Neural progenitor cell (in vitro differentiated cells): ENCODE results near the gene UBXN11. TPM values are rescaled to one million over a fixed set of nuclear protein-coding genes. Genes with fewer than 3 reads are reported as not detected.
A peak's percentile ranks its signal among the peaks of the same experiment; 100 is the strongest.

Experiments used
- DNase-seq: peaks from one replicate; pipeline ENCODE4 v3.0.0-alpha.2; 2016; ENCODE audit warnings: low spot score
- H2AFZ ChIP-seq: fragments of 200-600 bp; sonication (generic); replicated peaks from 2 replicates; pipeline ENCODE4 v1.6.1; 2016; ENCODE audit warnings: antibody characterized with exemption
- H3F3A ChIP-seq: fragments of 200-600 bp; sonication (generic); 2 replicates; pipeline ENCODE4 v1.6.1; 2016; ENCODE audit warnings: antibody characterized with exemption, low read depth
- H3K27ac ChIP-seq: fragments of 200-600 bp; sonication (generic); 2 replicates; pipeline ENCODE4 v1.5.1; 2016; ENCODE audit warnings: mild to moderate bottlenecking
- H3K27me3 ChIP-seq: fragments of 200-600 bp; sonication (generic); 2 replicates; pipeline ENCODE4 v1.6.1; 2016; ENCODE audit warnings: mild to moderate bottlenecking, moderate library complexity
- H3K36me3 ChIP-seq: fragments of 200-600 bp; sonication (generic); 2 replicates; pipeline ENCODE4 v1.5.1; 2016
- H3K4me1 ChIP-seq: fragments of 200-600 bp; sonication (generic); 2 replicates; pipeline ENCODE4 v1.6.1; 2016; ENCODE audit warnings: mixed run types
- H3K4me2 ChIP-seq: fragments of 200-600 bp; sonication (generic); 2 replicates; pipeline ENCODE4 v1.6.1; 2016
- H3K4me3 ChIP-seq: fragments of 200-600 bp; sonication (generic); 2 replicates; pipeline ENCODE4 v1.5.1; 2016
- H3K79me2 ChIP-seq: fragments of 200-600 bp; sonication (generic); 2 replicates; pipeline ENCODE4 v1.6.1; 2016; ENCODE audit warnings: low read depth
- H3K9ac ChIP-seq: fragments of 200-600 bp; sonication (generic); 2 replicates; pipeline ENCODE4 v1.6.1; 2016
- H3K9me3 ChIP-seq: fragments of 200-600 bp; sonication (generic); 2 replicates; pipeline ENCODE4 v1.5.1; 2016; ENCODE audit warnings: low read depth
- H4K20me1 ChIP-seq: fragments of 200-600 bp; sonication (generic); 2 replicates; pipeline ENCODE4 v1.6.1; 2016; ENCODE audit warnings: low read depth
- H3K27ac Mint-ChIP-seq: 3 replicates; pipeline ENCODE4 v1.8.0; 2021; ENCODE audit warnings: mixed read lengths
- H3K27me3 Mint-ChIP-seq: 2 replicates; pipeline ENCODE4 v1.8.0; 2022; ENCODE audit warnings: low read depth, mild to moderate bottlenecking, inconsistent platforms, moderate library complexity, mixed read lengths; ENCODE audit not compliant: insufficient read depth
- H3K36me3 Mint-ChIP-seq: 3 replicates; pipeline ENCODE4 v1.8.0; 2021; ENCODE audit warnings: mixed read lengths
- H3K4me1 Mint-ChIP-seq: 3 replicates; pipeline ENCODE4 v1.8.0; 2021; ENCODE audit warnings: mixed read lengths
- H3K4me3 Mint-ChIP-seq: 3 replicates; pipeline ENCODE4 v1.8.0; 2021; ENCODE audit warnings: mild to moderate bottlenecking, moderate library complexity, mixed read lengths
- H3K9me3 Mint-ChIP-seq: 3 replicates; pipeline ENCODE4 v1.8.0; 2020; ENCODE audit warnings: mixed read lengths
- EZH2 ChIP-seq: fragments of 200-600 bp; sonication (generic); IDR thresholded peaks from 2 replicates; pipeline ENCODE4 v1.6.1; 2017; ENCODE audit warnings: antibody characterized with exemption, mild to moderate bottlenecking, moderate library complexity
- EZH2phosphoT487 ChIP-seq: fragments of 200-600 bp; sonication (generic); IDR thresholded peaks from 2 replicates; pipeline ENCODE4 v1.6.1; 2017; ENCODE audit warnings: antibody characterized with exemption
- total RNA-seq: library from RNA; depleted of rRNA; stranded (reverse); fragments of >200 nt; gene quantifications from 2 replicates; pipeline ENCODE4 v1.2.3, GENCODE V29; 2015; ENCODE audit warnings: low replicate concordance
- TF ChIP-seq, protein P1 (sequence below): fragments of 200-600 bp; sonication (generic); IDR thresholded peaks from 2 replicates; pipeline ENCODE4 v1.5.1; 2017; ENCODE audit warnings: antibody characterized with exemption, mild to moderate bottlenecking

The UBXN11 gene, protein sequence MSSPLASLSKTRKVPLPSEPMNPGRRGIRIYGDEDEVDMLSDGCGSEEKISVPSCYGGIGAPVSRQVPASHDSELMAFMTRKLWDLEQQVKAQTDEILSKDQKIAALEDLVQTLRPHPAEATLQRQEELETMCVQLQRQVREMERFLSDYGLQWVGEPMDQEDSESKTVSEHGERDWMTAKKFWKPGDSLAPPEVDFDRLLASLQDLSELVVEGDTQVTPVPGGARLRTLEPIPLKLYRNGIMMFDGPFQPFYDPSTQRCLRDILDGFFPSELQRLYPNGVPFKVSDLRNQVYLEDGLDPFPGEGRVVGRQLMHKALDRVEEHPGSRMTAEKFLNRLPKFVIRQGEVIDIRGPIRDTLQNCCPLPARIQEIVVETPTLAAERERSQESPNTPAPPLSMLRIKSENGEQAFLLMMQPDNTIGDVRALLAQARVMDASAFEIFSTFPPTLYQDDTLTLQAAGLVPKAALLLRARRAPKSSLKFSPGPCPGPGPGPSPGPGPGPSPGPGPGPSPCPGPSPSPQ
- total RNA-seq = 5.9 and 10.2 TPM in 2 replicates

DNA sequence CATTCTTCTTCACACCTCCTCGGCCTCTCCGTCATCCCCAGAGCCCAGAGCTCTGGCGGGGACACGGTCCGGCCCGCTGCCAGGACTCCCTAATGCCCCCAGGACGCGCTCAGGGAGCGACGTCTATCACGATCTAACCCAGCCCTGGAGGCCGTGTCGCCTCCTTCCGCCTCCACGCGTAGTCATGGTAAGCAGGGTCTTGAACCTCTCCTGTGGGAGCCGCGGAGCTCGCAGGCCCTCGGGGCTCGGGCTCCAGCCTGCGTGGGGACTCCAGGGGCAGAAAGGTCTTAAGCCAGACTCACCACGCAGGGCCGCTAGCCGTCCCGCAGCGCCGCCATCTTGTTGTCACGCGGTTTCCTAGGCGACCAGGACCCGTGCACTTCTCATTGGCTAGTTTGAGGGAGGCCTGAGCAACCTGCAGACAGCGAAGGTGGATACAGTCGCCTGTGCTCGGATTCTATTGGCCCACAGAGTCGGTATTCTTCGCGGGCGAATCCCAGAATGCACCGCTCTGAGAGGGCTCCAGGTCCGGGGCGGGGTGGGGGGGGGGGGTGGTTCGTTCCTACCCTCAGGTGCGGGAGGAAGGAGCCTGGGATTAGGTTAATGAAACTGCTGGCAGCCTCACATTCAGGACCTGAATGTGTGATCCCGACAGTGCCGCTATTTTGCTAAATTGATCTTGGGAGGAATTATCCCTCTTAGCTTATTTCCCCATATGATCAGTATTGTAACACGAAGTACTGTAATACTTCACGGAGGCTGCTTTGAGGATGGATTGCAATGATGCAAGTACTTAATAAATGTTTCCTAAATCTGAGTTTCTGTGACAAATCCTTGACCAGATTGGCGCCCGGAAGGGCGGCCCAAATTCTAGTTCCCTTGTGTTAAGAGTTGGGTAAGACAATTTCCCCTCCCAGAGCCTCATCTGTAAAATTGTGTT lies at the start of gene UBXN11:
TSS of gene UBXN11 (minus strand) at position 347 of the 940 bp plus-strand sequence. CDS start 3,753 bp downstream, outside the sequence.
- Mint-ChIP-seq H3K9me3 (no peaks in the 10 kb centered on the region), H3K36me3 (no peaks in the 10 kb centered on the region), H3K4me3 (peak within 1 kb of the TSS; percentile 100), H3K4me1 (peaks cover 25% of the 10 kb centered on the region), H3K27me3 (peaks cover 5% of the 10 kb centered on the region), H3K27ac (peak within 1 kb of the TSS; percentile 100)
- peaks cover 12% of the 10 kb centered on the region for H3F3A ChIP-seq
- no peaks in the 10 kb centered on the region for H3K79me2 ChIP-seq
- peak within 1 kb of the TSS; percentile 86 for H3K4me3 ChIP-seq
- H2AFZ ChIP-seq = peak within 1 kb of the TSS; percentile 68
- TF ChIP-seq, protein P1, sequence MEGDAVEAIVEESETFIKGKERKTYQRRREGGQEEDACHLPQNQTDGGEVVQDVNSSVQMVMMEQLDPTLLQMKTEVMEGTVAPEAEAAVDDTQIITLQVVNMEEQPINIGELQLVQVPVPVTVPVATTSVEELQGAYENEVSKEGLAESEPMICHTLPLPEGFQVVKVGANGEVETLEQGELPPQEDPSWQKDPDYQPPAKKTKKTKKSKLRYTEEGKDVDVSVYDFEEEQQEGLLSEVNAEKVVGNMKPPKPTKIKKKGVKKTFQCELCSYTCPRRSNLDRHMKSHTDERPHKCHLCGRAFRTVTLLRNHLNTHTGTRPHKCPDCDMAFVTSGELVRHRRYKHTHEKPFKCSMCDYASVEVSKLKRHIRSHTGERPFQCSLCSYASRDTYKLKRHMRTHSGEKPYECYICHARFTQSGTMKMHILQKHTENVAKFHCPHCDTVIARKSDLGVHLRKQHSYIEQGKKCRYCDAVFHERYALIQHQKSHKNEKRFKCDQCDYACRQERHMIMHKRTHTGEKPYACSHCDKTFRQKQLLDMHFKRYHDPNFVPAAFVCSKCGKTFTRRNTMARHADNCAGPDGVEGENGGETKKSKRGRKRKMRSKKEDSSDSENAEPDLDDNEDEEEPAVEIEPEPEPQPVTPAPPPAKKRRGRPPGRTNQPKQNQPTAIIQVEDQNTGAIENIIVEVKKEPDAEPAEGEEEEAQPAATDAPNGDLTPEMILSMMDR = no peak
- TF ChIP-seq EZH2phosphoT487 = no peak
- TF ChIP-seq EZH2 = no peak
- no peak within 1 kb of the TSS for H3K27ac ChIP-seq
- peaks cover 11% of the 10 kb centered on the region for H3K4me1 ChIP-seq
- peak within 1 kb of the TSS; percentile 63 for H3K9ac ChIP-seq
- H3K9me3 ChIP-seq = no peaks in the 10 kb centered on the region
- peak within 1 kb of the TSS; percentile 86 for H3K4me2 ChIP-seq
- DNase-seq = peak; percentile 98
- no peaks in the 10 kb centered on the region for H4K20me1 ChIP-seq
- H3K36me3 ChIP-seq = no peaks in the 10 kb centered on the region
- no peaks in the 10 kb centered on the region for H3K27me3 ChIP-seq

DNA sequence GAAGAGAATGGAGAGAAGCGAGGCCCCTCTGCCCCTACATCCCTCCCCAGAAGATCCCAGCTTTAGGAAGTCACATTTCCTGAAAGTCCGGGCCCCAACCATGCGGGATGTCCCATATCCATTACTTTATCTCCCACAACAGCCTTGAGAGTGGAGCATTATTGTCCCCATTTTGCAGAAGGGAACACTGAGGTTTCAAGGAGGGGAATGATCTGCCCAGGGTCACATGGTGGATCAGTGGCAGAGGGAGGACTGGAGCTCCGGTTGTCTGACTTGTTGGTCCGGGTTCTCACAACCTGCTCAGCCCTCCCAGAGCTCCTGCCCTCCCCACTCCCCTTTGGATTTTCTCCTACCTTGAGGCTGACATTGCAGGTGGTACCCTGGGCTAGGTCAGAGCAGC lies 49.7 kb upstream of the UBXN11 start:
- Histone ChIP-seq H3K27ac (no peak overlapping the region), H3K4me2 (no peak overlapping the region), H3K9me3 (no peaks in the 10 kb centered on the region), H2AFZ (no peak overlapping the region), H3K4me1 (peaks cover 37% of the 10 kb centered on the region), H3K27me3 (peaks cover 35% of the 10 kb centered on the region), H3K9ac (no peak overlapping the region), H3K4me3 (no peak overlapping the region), H3K36me3 (no peaks in the 10 kb centered on the region), H4K20me1 (no peaks in the 10 kb centered on the region), H3K79me2 (no peaks in the 10 kb centered on the region), H3F3A (peaks cover 24% of the 10 kb centered on the region)
- Mint-ChIP-seq H3K36me3 (no peaks in the 10 kb centered on the region), H3K4me3 (no peak overlapping the region), H3K4me1 (peaks cover 68% of the 10 kb centered on the region), H3K9me3 (no peaks in the 10 kb centered on the region), H3K27ac (peak overlapping the region; percentile 94), H3K27me3 (peaks cover 19% of the 10 kb centered on the region)
- TF ChIP-seq, protein P1 = no peak
- TF ChIP-seq EZH2 (no peak), EZH2phosphoT487 (no peak)
- DNase-seq = no peak

DNA sequence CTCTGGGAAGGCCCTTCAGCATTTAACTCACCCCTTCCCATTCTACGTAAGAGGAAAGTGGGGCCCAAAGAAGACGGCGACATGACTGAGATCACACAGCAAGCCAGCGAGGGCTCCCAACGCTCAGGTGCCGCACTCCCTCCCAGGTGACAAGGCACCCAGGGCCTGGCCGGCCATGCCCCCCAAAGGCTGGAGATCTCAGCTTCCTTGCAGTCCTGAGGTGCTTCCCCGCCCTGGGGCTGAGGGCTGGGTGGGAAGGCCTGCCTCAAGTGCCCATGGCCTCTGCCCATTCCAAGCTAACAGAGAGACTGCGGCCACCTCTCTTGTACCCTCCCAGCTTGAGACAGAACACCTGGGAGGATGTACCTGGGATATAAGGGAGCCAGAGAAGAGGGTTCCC lies 48.5 kb upstream of the UBXN11 start:
- Histone ChIP-seq H3F3A (peaks cover 24% of the 10 kb centered on the region), H3K4me1 (peaks cover 39% of the 10 kb centered on the region), H4K20me1 (no peaks in the 10 kb centered on the region), H3K4me3 (no peak overlapping the region), H3K79me2 (no peaks in the 10 kb centered on the region), H2AFZ (no peak overlapping the region), H3K36me3 (no peaks in the 10 kb centered on the region), H3K4me2 (no peak overlapping the region), H3K9me3 (no peaks in the 10 kb centered on the region), H3K27ac (no peak overlapping the region), H3K27me3 (peaks cover 23% of the 10 kb centered on the region), H3K9ac (no peak overlapping the region)
- H3K27me3 Mint-ChIP-seq = peaks cover 19% of the 10 kb centered on the region
- no peak for DNase-seq
- no peak overlapping the region for H3K27ac Mint-ChIP-seq
- H3K4me1 Mint-ChIP-seq = peaks cover 72% of the 10 kb centered on the region
- H3K36me3 Mint-ChIP-seq = no peaks in the 10 kb centered on the region
- H3K9me3 Mint-ChIP-seq = no peaks in the 10 kb centered on the region
- no peak overlapping the region for H3K4me3 Mint-ChIP-seq
- no peak for TF ChIP-seq EZH2phosphoT487
- no peak for TF ChIP-seq EZH2
- TF ChIP-seq, protein P1 = no peak
